ENCODE measurements around the gene C2orf66. TPM values are rescaled to one million over a fixed set of nuclear protein-coding genes. Genes with fewer than 3 reads are reported as not detected.
A peak's percentile ranks its signal among the peaks of the same experiment; 100 is the strongest.

C2orf66 gene
- total RNA-seq, 1 donor from 2014 or later, result 0.38 TPM

DNA sequence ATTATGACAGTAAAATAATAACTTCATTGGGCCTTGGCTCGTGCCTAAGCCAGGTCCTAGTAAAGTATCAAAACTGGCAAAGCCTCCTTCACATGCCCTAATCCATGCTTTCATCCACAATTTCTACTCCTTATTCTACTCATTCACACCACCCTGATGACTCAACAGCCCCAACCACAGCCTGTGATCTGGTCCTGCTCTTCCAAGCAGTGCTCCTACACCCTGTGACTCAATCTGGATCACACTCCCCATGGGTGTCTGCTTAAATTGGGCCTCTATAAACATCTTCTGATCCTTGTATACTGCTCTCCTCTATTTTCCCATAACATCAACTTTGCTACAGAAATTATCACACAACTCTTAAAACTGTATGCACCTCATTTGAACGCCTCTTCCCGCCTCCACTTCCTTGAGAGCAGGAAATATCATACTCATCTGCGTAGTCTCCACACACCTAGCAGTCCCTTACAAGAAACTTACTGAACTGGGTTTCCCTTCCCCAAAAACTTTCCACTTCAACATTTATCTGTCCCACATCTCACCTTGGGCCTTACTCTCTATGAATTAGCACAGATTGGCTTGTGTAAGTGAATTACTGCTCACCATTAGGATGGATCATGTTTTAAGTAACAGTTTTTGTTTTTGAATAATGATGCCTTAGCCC is 25.6 kb downstream of the C2orf66 start:
- Histone ChIP-seq H3K36me3 (peaks cover 81% of the 10 kb centered on the region), H3K4me3 (no peak overlapping the region), H3K9me3 (no peaks in the 10 kb centered on the region), H3K27ac (no peak overlapping the region), H3K27me3 (no peaks in the 10 kb centered on the region), H3K4me1 (no peaks in the 10 kb centered on the region)
- DNase-seq (no peak), ATAC-seq (no peak)
- TF ChIP-seq, protein P1, sequence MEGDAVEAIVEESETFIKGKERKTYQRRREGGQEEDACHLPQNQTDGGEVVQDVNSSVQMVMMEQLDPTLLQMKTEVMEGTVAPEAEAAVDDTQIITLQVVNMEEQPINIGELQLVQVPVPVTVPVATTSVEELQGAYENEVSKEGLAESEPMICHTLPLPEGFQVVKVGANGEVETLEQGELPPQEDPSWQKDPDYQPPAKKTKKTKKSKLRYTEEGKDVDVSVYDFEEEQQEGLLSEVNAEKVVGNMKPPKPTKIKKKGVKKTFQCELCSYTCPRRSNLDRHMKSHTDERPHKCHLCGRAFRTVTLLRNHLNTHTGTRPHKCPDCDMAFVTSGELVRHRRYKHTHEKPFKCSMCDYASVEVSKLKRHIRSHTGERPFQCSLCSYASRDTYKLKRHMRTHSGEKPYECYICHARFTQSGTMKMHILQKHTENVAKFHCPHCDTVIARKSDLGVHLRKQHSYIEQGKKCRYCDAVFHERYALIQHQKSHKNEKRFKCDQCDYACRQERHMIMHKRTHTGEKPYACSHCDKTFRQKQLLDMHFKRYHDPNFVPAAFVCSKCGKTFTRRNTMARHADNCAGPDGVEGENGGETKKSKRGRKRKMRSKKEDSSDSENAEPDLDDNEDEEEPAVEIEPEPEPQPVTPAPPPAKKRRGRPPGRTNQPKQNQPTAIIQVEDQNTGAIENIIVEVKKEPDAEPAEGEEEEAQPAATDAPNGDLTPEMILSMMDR (IDR thresholded peaks at IDR 0.05), result no peak
- intact Hi-C loops (cut with DNase I), result no loop called here

DNA sequence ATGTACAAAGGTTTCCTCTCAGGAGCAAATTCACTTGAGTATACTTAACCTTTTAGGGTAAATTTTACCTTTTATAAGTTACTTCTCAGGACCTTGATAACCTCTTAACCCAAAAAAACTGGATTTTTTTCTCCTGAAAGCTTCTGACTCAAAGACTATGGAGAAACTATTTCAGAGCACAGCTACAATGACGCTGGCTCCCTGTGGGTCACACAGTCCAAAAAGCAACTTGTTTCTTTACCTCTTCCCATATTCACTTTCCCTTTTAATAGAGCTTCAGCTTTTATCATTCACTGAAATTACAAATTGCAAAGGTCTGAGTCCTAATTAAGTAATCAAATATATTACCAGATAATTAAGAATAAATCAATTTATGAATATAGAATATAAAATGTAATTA is 42.1 kb downstream of the C2orf66 start:
- no peaks in the 10 kb centered on the region for H3K27me3 ChIP-seq
- no peak overlapping the region for H3K4me3 ChIP-seq
- no peaks in the 10 kb centered on the region for H3K4me1 ChIP-seq
- no peak for ATAC-seq
- intact Hi-C loops (cut with DNase I), result no loop called here
- no peak overlapping the region for H3K27ac ChIP-seq
- H3K36me3 ChIP-seq, result peaks cover 91% of the 10 kb centered on the region
- TF ChIP-seq, protein P1 (IDR thresholded peaks at IDR 0.05), result no peak
- no peak for DNase-seq
- no peaks in the 10 kb centered on the region for H3K9me3 ChIP-seq

DNA sequence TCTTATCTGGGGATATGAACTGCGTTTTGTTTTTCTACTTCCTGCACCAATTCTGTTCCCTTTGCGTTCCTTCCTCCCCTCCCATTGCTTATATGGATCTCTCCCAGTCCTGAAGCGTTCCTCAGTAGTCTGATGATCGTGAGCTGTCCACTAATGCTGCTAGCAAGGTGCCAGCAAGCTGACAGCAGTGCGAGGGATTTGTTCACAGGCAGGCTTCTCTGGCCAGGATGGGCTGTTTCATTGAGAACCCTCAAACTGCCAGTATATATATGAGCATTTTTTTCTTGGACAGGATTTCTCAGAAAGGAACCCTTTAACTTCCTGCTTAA is 49.8 kb downstream of the C2orf66 start:
- no peak for DNase-seq
- Histone ChIP-seq H3K4me1 (no peaks in the 10 kb centered on the region), H3K4me3 (no peak overlapping the region), H3K36me3 (peaks cover 19% of the 10 kb centered on the region), H3K27me3 (no peaks in the 10 kb centered on the region), H3K27ac (no peak overlapping the region), H3K9me3 (no peaks in the 10 kb centered on the region)
- TF ChIP-seq, protein P1 (IDR thresholded peaks at IDR 0.05), result no peak
- intact Hi-C loops (cut with DNase I), result no loop called here
- no peak for ATAC-seq

DNA sequence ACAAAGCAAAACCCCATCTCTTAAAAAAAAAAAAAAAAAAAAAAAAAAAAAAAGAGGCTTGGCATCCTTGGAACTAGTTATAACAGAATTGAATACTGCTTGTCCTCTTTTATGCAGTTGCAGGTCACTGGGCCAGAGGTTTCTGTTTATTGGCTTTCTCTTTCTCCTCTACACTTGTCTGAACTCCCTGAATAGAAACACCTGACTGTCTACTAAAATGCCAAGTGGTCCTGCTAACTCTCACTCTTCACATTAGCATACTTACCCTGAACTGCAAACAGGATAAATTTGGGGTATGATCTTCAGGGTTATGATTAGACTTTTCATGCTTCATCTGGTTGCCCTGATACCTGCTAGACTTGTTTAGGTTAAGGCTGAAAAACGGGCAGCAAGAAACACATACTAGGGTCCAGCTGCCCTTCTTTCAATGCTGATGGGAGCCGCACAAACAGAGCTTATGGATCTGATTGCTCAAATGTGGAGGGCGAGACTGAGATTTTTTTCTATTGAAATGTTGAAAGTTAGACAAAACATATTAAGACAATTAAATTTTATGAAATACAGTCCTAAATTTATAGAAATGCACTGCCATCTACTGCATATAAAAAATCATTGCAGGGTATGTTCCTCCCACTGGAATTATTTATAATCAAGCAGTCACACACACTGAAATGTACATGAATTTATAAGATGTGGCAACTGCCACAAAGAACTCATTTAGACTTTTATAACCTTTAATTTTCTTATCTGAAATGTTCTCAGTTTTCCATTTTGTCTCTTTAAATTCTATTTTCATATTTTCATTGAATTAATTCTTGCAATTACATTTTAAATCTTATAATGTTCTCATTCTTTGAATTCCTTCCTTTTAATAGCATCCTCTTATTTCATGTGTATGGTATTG is 50.4 kb downstream of the C2orf66 start:
- H3K4me1 ChIP-seq, result no peaks in the 10 kb centered on the region
- no peaks in the 10 kb centered on the region for H3K9me3 ChIP-seq
- DNase-seq (no peak), ATAC-seq (no peak)
- H3K27me3 ChIP-seq, result no peaks in the 10 kb centered on the region
- intact Hi-C loops (cut with DNase I), result no loop called here
- no peak overlapping the region for H3K4me3 ChIP-seq
- no peak overlapping the region for H3K27ac ChIP-seq
- peaks cover 13% of the 10 kb centered on the region for H3K36me3 ChIP-seq
- TF ChIP-seq, protein P1 (IDR thresholded peaks at IDR 0.05), result peak; percentile 27

Other genes starting within 250 kb of the C2orf66 start
- gene HECW2, start 215.8 kb downstream of the C2orf66 start, total RNA-seq, result 55.5 TPM
- 0.87 TPM for gene CCDC150, start 169.6 kb downstream of the C2orf66 start, total RNA-seq
- gene GTF3C3, start 9.7 kb downstream of the C2orf66 start, total RNA-seq, result 30.7 TPM
- gene PGAP1, start 117.4 kb upstream of the C2orf66 start, total RNA-seq, result 15.2 TPM

All from upper lobe of right lung (tissue), 1 donor.